H9 (cell line): ENCODE data around the gene MGAT4C. TPM values are rescaled to one million over a fixed set of nuclear protein-coding genes. Genes with fewer than 3 reads are reported as not detected.
"Not testable (repeated sequence)": the region's sequence is repeated elsewhere in the genome, so short reads cannot be mapped to it uniquely, and the experiment has no call there.

Experiments used
- DNase-seq: peaks from one replicate; pipeline ENCODE4 v3.0.0-alpha.2; 2017
- H2AFZ ChIP-seq: one replicate; pipeline ENCODE4 v1.6.1; 2013; ENCODE audit warnings: mild to moderate bottlenecking, low read length, control low read depth, moderate library complexity
- H2AK5ac ChIP-seq: 2 replicates; pipeline ENCODE4 v1.6.1; 2013; ENCODE audit warnings: low read length, control low read depth, mixed read lengths; ENCODE audit not compliant: insufficient read length
- H2BK120ac ChIP-seq: one replicate; pipeline ENCODE4 v1.6.1; 2013; ENCODE audit warnings: low read depth, mild to moderate bottlenecking, low read length, control low read depth, inconsistent platforms; ENCODE audit not compliant: poor library complexity, severe bottlenecking
- H2BK12ac ChIP-seq: 2 replicates; pipeline ENCODE4 v1.6.1; 2013; ENCODE audit warnings: low read length, control low read depth, mixed read lengths, low read depth; ENCODE audit not compliant: insufficient read length
- H2BK15ac ChIP-seq: 2 replicates; pipeline ENCODE4 v1.6.1; 2013; ENCODE audit warnings: low read depth, low read length, control low read depth
- H2BK20ac ChIP-seq: one replicate; pipeline ENCODE4 v1.6.1; 2013; ENCODE audit warnings: low read depth, mild to moderate bottlenecking, low read length, control low read depth, inconsistent platforms; ENCODE audit not compliant: poor library complexity, severe bottlenecking
- H2BK5ac ChIP-seq: 2 replicates; pipeline ENCODE4 v1.6.1; 2013; ENCODE audit warnings: low read length, control low read depth, mixed read lengths; ENCODE audit not compliant: insufficient read length
- H3K14ac ChIP-seq: 2 replicates; pipeline ENCODE4 v1.6.1; 2013; ENCODE audit warnings: low read length, control low read depth; ENCODE audit not compliant: insufficient read depth
- H3K18ac ChIP-seq: 2 replicates; pipeline ENCODE4 v1.6.1; 2013; ENCODE audit warnings: low read depth, mild to moderate bottlenecking, mixed read lengths, low read length, control low read depth; ENCODE audit not compliant: insufficient read length
- H3K23ac ChIP-seq: 2 replicates; pipeline ENCODE4 v1.6.1; 2013; ENCODE audit warnings: low read length, control low read depth, mixed read lengths, low read depth; ENCODE audit not compliant: insufficient read length
- H3K23me2 ChIP-seq: 2 replicates; pipeline ENCODE4 v1.6.1; 2013; ENCODE audit warnings: low read depth, mild to moderate bottlenecking, mixed read lengths, low read length, control low read depth; ENCODE audit not compliant: insufficient read length, poor library complexity, severe bottlenecking
- H3K27ac ChIP-seq: 2 replicates; pipeline ENCODE4 v1.5.1; 2013; ENCODE audit warnings: low read length, control low read depth, mixed read lengths, low read depth; ENCODE audit not compliant: insufficient read length
- H3K27me3 ChIP-seq: 2 replicates; pipeline ENCODE4 v1.6.1; 2013; ENCODE audit warnings: low read length, control low read depth, inconsistent platforms; ENCODE audit not compliant: insufficient read depth
- H3K4ac ChIP-seq: 2 replicates; pipeline ENCODE4 v1.6.1; 2013; ENCODE audit warnings: low read depth, mild to moderate bottlenecking, control low read depth, inconsistent platforms, low read length, moderate library complexity
- H3K4me1 ChIP-seq: 2 replicates; pipeline ENCODE4 v1.6.1; 2013; ENCODE audit warnings: low read length, control low read depth, inconsistent platforms; ENCODE audit not compliant: insufficient read depth
- H3K4me2 ChIP-seq: 2 replicates; pipeline ENCODE4 v1.6.1; 2013; ENCODE audit warnings: low read length, control low read depth, mixed read lengths; ENCODE audit not compliant: insufficient read length, insufficient read depth
- H3K56ac ChIP-seq: 2 replicates; pipeline ENCODE4 v1.6.1; 2013; ENCODE audit warnings: low read depth, mild to moderate bottlenecking, mixed read lengths, low read length, control low read depth; ENCODE audit not compliant: insufficient read length
- H3K79me1 ChIP-seq: 2 replicates; pipeline ENCODE4 v1.6.1; 2013; ENCODE audit warnings: low read depth, mild to moderate bottlenecking, moderate library complexity, low read length, control low read depth, inconsistent platforms; ENCODE audit not compliant: insufficient read depth, poor library complexity, severe bottlenecking
- H3K79me2 ChIP-seq: 2 replicates; pipeline ENCODE4 v1.6.1; 2013; ENCODE audit warnings: low read length, control low read depth, inconsistent platforms; ENCODE audit not compliant: insufficient read depth
- H3K9ac ChIP-seq: 2 replicates; pipeline ENCODE4 v1.6.1; 2013; ENCODE audit warnings: low read length, control low read depth, mixed read lengths; ENCODE audit not compliant: insufficient read length; ENCODE audit errors: extremely low read depth
- H3K9me3 ChIP-seq: one replicate; pipeline ENCODE4 v1.6.1; 2013; ENCODE audit warnings: low read depth, low read length, inconsistent platforms; ENCODE audit not compliant: control insufficient read depth
- H3T11ph ChIP-seq: one replicate; pipeline ENCODE4 v1.6.1; 2013; ENCODE audit warnings: mild to moderate bottlenecking, low read length, control low read depth, inconsistent platforms
- H4K20me1 ChIP-seq: one replicate; pipeline ENCODE4 v1.6.1; 2013; ENCODE audit not compliant: control insufficient read depth, insufficient read length, insufficient read depth
- H4K5ac ChIP-seq: 2 replicates; pipeline ENCODE4 v1.6.1; 2013; ENCODE audit warnings: low read depth, mild to moderate bottlenecking, mixed read lengths, low read length, control low read depth; ENCODE audit not compliant: insufficient read length
- H4K8ac ChIP-seq: replicated peaks from 2 replicates; pipeline ENCODE4 v1.6.1; 2013; ENCODE audit warnings: low read length, control low read depth, mixed read lengths, low read depth; ENCODE audit not compliant: insufficient read length
- H4K91ac ChIP-seq: 2 replicates; pipeline ENCODE4 v1.6.1; 2013; ENCODE audit warnings: low read depth, mild to moderate bottlenecking, moderate library complexity, mixed read lengths, low read length, control low read depth; ENCODE audit not compliant: insufficient read length
- H3K27ac Mint-ChIP-seq, 3 experiments: 2 replicates in 2 of 3; 3 replicates in 1 of 3; pipeline ENCODE4 v1.8.0; 2020 to 2021; ENCODE audit warnings: mixed read lengths in 3 of 3, mild to moderate bottlenecking in 1 of 3, moderate library complexity in 1 of 3
- H3K27me3 Mint-ChIP-seq: 2 replicates; pipeline ENCODE4 v1.8.0; 2021; ENCODE audit warnings: low read depth, mild to moderate bottlenecking, moderate library complexity, mixed read lengths
- H3K36me3 Mint-ChIP-seq, 3 experiments: 2 replicates in 2 of 3; 3 replicates in 1 of 3; pipeline ENCODE4 v1.8.0; 2020 to 2021; ENCODE audit warnings: low read depth in 3 of 3, mixed read lengths in 3 of 3; ENCODE audit not compliant: insufficient read depth in 1 of 3
- H3K4me1 Mint-ChIP-seq, 2 experiments: 2 replicates each; pipeline ENCODE4 v1.8.0; 2020; ENCODE audit warnings: mixed read lengths in 2 of 2
- H3K4me3 Mint-ChIP-seq, 2 experiments: 2 replicates in 1 of 2; 3 replicates in 1 of 2; pipeline ENCODE4 v1.8.0; 2020 to 2021; ENCODE audit warnings: mild to moderate bottlenecking in 2 of 2, mixed read lengths in 2 of 2, moderate library complexity in 1 of 2
- H3K9me3 Mint-ChIP-seq, 2 experiments: 2 replicates in 1 of 2; 3 replicates in 1 of 2; pipeline ENCODE4 v1.8.0; 2020; ENCODE audit warnings: mild to moderate bottlenecking in 2 of 2, mixed read lengths in 2 of 2, moderate library complexity in 1 of 2
- WGBS: extraction: QIAGEN DNeasy Blood & Tissue Kit; methylation state at CpG from one replicate; pipeline ENCODE4 v1.1.7; 2013; ENCODE audit warnings: missing lambda C conversion rate, low lambda C conversion rate, mixed read lengths; ENCODE audit not compliant: insufficient read length; ENCODE audit errors: extremely low coverage; 5-methylcytosine and 5-hydroxymethylcytosine counted together
- total RNA-seq: library from RNA; stranded (reverse); gene quantifications from 2 replicates; pipeline ENCODE4 v1.2.1, GENCODE V29; 2021
- TF ChIP-seq, protein P1 (sequence below): fragments of 200-600 bp; sonication (generic); conservative IDR thresholded peaks from 3 replicates; pipeline ENCODE4 v1.8.0; 2021; ENCODE audit warnings: antibody characterized with exemption, mild to moderate bottlenecking

The MGAT4C gene
- total RNA-seq, 1 experiment from 2014 or later, result 1.3 TPM

DNA sequence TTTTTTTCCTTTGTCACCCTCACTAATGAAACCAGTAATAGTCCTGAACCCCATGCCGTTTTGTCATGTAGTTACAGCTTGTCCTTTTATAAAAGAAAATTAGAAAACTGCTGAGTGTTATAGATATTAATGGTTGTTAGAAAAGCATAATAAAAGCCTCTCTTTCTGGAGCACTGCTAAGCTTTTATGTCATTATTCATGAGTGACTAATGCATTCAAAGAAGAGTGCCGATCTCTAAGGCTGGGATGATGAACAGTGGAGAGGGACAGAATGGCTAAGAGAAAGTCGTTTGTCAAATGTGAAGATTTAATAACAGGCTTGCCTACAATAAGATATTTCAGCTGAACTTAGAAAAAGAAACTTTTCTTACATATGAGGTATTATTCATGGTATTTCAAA, 121.6 kb downstream of the MGAT4C start:
- no CpG with 5 or more reads among the region's 3 CpGs for WGBS
- Histone ChIP-seq H2BK5ac (no peak overlapping the region), H3K79me1 (no peaks in the 10 kb centered on the region), H3K9me3 (no peaks in the 10 kb centered on the region), H3K14ac (no peak overlapping the region), H3K4me2 (no peak overlapping the region), H4K8ac (no peak overlapping the region), H3K9ac (no peak overlapping the region), H2AK5ac (no peak overlapping the region), H4K5ac (no peak overlapping the region), H4K20me1 (no peaks in the 10 kb centered on the region), H3K56ac (no peak overlapping the region), H3K27me3 (no peaks in the 10 kb centered on the region), H2BK20ac (no peak overlapping the region), H3K23ac (no peak overlapping the region), H2AFZ (no peak overlapping the region), H2BK12ac (no peak overlapping the region), H3K4ac (no peak overlapping the region), H2BK120ac (no peak overlapping the region), H3K79me2 (no peaks in the 10 kb centered on the region), H3K4me1 (no peaks in the 10 kb centered on the region), H3T11ph (no peak overlapping the region), H4K91ac (no peak overlapping the region), H3K27ac (no peak overlapping the region), H3K23me2 (no peaks in the 10 kb centered on the region), H2BK15ac (no peak overlapping the region), H3K18ac (no peak overlapping the region)
- Mint-ChIP-seq H3K27ac (no peak overlapping the region; a peak in 1 of 7 replicates), H3K27me3 (no peaks in the 10 kb centered on the region), H3K4me1 (peaks cover 6 to 10% of the 10 kb centered on the region in 2 experiments), H3K36me3 (no peaks in the 10 kb centered on the region), H3K9me3 (no peaks in the 10 kb centered on the region), H3K4me3 (no peak overlapping the region)
- TF ChIP-seq, protein P1, sequence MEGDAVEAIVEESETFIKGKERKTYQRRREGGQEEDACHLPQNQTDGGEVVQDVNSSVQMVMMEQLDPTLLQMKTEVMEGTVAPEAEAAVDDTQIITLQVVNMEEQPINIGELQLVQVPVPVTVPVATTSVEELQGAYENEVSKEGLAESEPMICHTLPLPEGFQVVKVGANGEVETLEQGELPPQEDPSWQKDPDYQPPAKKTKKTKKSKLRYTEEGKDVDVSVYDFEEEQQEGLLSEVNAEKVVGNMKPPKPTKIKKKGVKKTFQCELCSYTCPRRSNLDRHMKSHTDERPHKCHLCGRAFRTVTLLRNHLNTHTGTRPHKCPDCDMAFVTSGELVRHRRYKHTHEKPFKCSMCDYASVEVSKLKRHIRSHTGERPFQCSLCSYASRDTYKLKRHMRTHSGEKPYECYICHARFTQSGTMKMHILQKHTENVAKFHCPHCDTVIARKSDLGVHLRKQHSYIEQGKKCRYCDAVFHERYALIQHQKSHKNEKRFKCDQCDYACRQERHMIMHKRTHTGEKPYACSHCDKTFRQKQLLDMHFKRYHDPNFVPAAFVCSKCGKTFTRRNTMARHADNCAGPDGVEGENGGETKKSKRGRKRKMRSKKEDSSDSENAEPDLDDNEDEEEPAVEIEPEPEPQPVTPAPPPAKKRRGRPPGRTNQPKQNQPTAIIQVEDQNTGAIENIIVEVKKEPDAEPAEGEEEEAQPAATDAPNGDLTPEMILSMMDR, result no peak
- DNase-seq, result no peak

DNA sequence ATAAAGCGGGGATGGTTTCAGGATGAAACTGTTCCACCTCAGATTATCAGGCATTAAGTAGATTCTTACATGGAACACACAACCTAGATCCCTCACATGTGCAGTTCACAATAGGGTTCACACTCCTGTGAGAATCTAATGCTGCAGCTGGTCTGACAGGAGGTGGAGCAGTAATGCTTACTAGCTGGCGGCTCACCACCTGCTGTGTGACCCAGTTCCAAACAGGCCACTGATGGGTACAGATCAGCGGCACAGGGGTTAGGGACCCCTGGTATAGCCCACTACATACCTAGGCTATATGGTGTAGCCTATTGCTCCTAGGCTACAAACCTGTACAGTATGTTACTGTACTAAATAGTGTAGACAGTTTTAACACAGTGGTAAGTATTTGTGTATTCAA, 129.3 kb downstream of the MGAT4C start:
- H3K27me3 ChIP-seq, H2AFZ ChIP-seq, H2BK120ac ChIP-seq, H2BK20ac ChIP-seq, H2BK15ac ChIP-seq, H3K4ac ChIP-seq, H3K79me1 ChIP-seq, H2BK5ac ChIP-seq, H3K27me3 Mint-ChIP-seq, H4K91ac ChIP-seq, H3K79me2 ChIP-seq, DNase-seq, H3K9me3 ChIP-seq, H3K23ac ChIP-seq, H3K4me2 ChIP-seq, H3K4me3 Mint-ChIP-seq, H3K4me1 Mint-ChIP-seq, H3K27ac ChIP-seq, H4K20me1 ChIP-seq, H3K18ac ChIP-seq, H2BK12ac ChIP-seq, H3K56ac ChIP-seq, H3K9me3 Mint-ChIP-seq, H3K36me3 Mint-ChIP-seq, H3K9ac ChIP-seq, H3K4me1 ChIP-seq, H3T11ph ChIP-seq, H3K14ac ChIP-seq, H4K8ac ChIP-seq, H2AK5ac ChIP-seq, H4K5ac ChIP-seq, H3K23me2 ChIP-seq: not testable (repeated sequence)
- peak overlapping the region in 1 of 3 experiments; percentile 67; a peak in 1 of 7 replicates for H3K27ac Mint-ChIP-seq
- no CpG with 5 or more reads among the region's 3 CpGs for WGBS
